ENCODE data around the gene C1orf122. TPM values are rescaled to one million over a fixed set of nuclear protein-coding genes. Genes with fewer than 3 reads are reported as not detected.

The C1orf122 gene
- polyA plus RNA-seq, 1 experiment, result 34.1 TPM

- ChIA-PET POLR2A (no interaction called here), CTCF (no interaction called here)
- Histone ChIP-seq H3K27me3 (ENCODE audit: control insufficient read depth, insufficient read depth, low read length) (peaks cover 4% of the 10 kb centered on the region), H3K36me3 (ENCODE audit: control insufficient read depth, insufficient read depth, low read length) (no peaks in the 10 kb centered on the region), H3K4me3 (ENCODE audit: low read depth, low read length) (no peak overlapping the region)
- no peak for DNase-seq (ENCODE audit: low read depth)
- TF ChIP-seq, protein P1, sequence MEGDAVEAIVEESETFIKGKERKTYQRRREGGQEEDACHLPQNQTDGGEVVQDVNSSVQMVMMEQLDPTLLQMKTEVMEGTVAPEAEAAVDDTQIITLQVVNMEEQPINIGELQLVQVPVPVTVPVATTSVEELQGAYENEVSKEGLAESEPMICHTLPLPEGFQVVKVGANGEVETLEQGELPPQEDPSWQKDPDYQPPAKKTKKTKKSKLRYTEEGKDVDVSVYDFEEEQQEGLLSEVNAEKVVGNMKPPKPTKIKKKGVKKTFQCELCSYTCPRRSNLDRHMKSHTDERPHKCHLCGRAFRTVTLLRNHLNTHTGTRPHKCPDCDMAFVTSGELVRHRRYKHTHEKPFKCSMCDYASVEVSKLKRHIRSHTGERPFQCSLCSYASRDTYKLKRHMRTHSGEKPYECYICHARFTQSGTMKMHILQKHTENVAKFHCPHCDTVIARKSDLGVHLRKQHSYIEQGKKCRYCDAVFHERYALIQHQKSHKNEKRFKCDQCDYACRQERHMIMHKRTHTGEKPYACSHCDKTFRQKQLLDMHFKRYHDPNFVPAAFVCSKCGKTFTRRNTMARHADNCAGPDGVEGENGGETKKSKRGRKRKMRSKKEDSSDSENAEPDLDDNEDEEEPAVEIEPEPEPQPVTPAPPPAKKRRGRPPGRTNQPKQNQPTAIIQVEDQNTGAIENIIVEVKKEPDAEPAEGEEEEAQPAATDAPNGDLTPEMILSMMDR (IDR thresholded peaks at IDR 0.05; ENCODE audit: insufficient read depth, low read depth, low read length), result no peak
Measured at GRCh38 chr1:37776946-37777516, 30.6 kb upstream of the C1orf122 start.

GRCh38 chr1:37778654-37779053, 28.9 kb upstream of the C1orf122 start:
- POLR2A ChIA-PET, result no interaction called here
- TF ChIP-seq, protein P1 (IDR thresholded peaks at IDR 0.05; ENCODE audit: insufficient read depth, low read depth, low read length), result no peak
- H3K36me3 ChIP-seq (ENCODE audit: control insufficient read depth, insufficient read depth, low read length), result no peaks in the 10 kb centered on the region
- H3K4me3 ChIP-seq (ENCODE audit: low read depth, low read length), result no peak overlapping the region
- H3K27me3 ChIP-seq (ENCODE audit: control insufficient read depth, insufficient read depth, low read length), result peaks cover 4% of the 10 kb centered on the region
- no peak for DNase-seq (ENCODE audit: low read depth)
- CTCF ChIA-PET, result interaction anchor here (0.6 kb wide), 1 partner anchor 12 kb away, joined by 3 read pairs; no protein-coding TSS in a partner anchor

DNA sequence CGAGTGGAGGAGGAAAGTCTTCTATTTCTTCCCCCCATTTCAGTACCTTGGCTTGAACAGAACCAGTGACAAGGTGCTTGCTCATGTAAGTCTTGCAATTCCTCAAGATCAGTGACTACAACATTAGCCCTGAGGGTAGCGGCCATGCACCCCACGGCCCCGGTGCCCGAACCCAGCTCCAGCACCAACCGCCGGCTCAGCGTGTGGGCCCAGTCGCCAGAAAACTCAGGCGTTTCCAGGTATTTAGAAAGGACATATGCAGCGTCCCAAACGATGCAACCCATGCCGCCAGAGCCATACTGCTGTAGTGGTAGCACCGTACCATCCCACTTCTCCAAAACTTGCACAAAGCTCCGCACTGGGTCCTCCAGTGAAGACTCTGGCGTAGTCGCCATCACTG, 25.1 kb upstream of the C1orf122 start:
- TF ChIP-seq, protein P1 (IDR thresholded peaks at IDR 0.05; ENCODE audit: insufficient read depth, low read depth, low read length), result no peak
- CTCF ChIA-PET, result no interaction called here
- Histone ChIP-seq H3K4me3 (ENCODE audit: low read depth, low read length) (no peak overlapping the region), H3K36me3 (ENCODE audit: control insufficient read depth, insufficient read depth, low read length) (no peaks in the 10 kb centered on the region), H3K27me3 (ENCODE audit: control insufficient read depth, insufficient read depth, low read length) (peaks cover 3% of the 10 kb centered on the region)
- POLR2A ChIA-PET, result no interaction called here
- no peak for DNase-seq (ENCODE audit: low read depth)

DNA sequence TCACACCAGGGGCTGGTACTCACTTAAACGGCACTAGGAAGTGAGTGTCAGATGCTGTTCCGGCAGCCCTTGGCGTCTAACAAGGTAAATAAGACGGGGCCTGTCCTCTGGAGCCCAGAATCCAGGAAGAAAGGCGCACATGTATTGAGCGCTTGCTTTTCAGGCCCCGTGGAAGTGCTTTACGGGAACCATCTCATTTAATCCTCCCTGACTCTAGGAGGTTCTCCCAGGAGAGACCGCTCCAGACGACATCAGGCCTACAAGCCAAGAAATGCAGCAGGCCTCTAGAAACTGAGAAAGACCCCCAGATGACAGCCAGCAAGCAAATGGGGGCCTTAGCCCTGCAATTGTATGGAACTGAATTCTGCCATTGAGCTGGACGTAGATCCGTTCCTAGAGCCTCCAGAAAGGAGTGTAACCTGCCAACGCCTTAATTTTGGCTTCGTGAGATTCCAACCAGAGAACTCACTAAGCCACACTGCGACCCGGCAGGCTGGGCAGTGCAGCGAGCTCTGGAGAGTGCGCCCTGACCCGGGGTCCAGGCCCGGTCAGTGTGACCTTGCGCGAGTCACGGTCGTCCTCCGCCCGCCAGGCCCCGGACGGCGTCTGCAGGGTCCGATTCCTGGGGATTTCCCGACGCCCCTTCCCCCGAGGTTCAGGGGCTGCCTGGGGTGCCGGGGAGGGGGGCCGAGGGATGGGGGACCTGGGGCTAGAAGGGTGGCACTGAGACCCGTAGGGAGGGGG, 14.5 kb upstream of the C1orf122 start:
- CTCF ChIA-PET, result no interaction called here
- peak overlapping the region; percentile 50 for H3K4me3 ChIP-seq (ENCODE audit: low read depth, low read length)

DNA sequence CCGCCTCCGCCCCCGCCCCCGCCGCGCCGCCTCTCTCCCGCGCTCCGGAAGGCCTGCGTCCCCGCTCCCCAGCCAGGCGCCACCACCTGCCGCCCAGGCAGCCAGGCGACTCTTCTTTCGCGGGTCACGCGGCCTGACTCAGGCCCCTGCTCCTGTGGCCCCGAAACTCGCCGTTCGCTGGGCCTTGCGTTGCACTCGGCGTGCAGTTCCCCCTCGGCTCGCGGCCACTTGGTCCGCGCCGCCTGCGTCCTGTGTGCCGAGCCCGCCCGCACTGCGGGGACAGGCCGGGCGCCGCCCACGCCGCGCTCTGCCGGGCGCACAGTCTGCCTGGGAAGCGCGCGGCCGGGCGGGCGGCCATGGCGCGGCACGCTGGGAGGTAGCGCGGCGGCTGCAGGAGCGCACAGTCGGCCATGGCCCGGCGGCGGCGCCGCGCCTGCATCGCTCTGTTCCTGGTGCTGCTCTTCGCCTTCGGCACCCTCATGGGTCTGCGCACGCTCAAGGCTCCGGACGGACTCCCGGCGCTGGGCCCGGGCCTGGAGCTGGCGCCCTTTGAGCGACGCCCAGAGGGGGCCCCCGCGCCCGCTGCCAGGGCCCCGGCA, 13.7 kb upstream of the C1orf122 start, which contains the start of gene MANEAL:
MANEAL (plus strand) TSS at position 75 of the 599 bp plus-strand sequence; CDS start at position 411, 336 bp downstream.
- DNase-seq (ENCODE audit: low read depth), result no peak
- peak within 1 kb of the TSS; percentile 50 for H3K4me3 ChIP-seq (ENCODE audit: low read depth, low read length)
- H3K36me3 ChIP-seq (ENCODE audit: control insufficient read depth, insufficient read depth, low read length), result no peaks in the 10 kb centered on the region
- peaks cover 12% of the 10 kb centered on the region for H3K27me3 ChIP-seq (ENCODE audit: control insufficient read depth, insufficient read depth, low read length)
- POLR2A ChIA-PET, result no interaction called here
- CTCF ChIA-PET, result no interaction called here
- TF ChIP-seq, protein P1 (IDR thresholded peaks at IDR 0.05; ENCODE audit: insufficient read depth, low read depth, low read length), result no peak

More for the DNA sequence above, 14.5 kb upstream of the C1orf122 start:
- Histone ChIP-seq H3K36me3 (ENCODE audit: control insufficient read depth, insufficient read depth, low read length) (no peaks in the 10 kb centered on the region), H3K27me3 (ENCODE audit: control insufficient read depth, insufficient read depth, low read length) (peaks cover 12% of the 10 kb centered on the region)
- POLR2A ChIA-PET, result no interaction called here
- TF ChIP-seq, protein P1 (IDR thresholded peaks at IDR 0.05; ENCODE audit: insufficient read depth, low read depth, low read length), result no peak
- DNase-seq (ENCODE audit: low read depth), result no peak

Data from BJ (cell line).